HL-60 (cell line): ENCODE results near the gene DRC7.

Source experiments
- CTCF ChIP-seq: IDR thresholded peaks from one replicate; pipeline ENCODE4 v1.5.1; 2011; ENCODE audit warnings: low read length, control low read depth, inconsistent platforms; ENCODE audit not compliant: insufficient read depth
- POLR2AphosphoS5 ChIP-seq: IDR thresholded peaks from 2 replicates; pipeline ENCODE4 v1.6.1; 2012; ENCODE audit warnings: low read depth

DNA sequence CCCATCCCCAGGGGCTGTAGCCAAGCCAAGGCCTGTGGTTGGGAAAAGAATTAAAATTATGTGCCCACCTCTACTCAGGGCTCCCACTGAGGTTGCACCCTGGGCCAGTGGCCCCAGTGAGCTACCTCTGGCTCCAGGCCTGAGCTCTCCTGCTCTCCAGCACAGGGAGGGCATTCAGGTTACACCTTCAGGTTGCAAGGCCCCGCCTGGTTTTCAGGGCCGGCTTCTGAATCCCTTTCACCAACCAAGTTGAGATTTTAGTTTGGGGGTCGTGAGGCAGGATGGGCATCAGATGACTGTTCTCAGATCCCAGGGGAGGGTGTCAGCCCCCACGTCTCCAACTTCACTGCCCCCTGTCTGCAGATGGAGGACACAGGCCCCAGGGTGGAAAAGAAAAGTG is 33.0 kb downstream of the DRC7 start:
- TF ChIP-seq CTCF (no peak), POLR2AphosphoS5 (no peak)
